GM19372 (cell line): Measurements from ENCODE around the gene SLC26A6.

Source experiments
- ATAC-seq: cut with Tn5 transposase; IDR thresholded peaks from one replicate; pipeline ENCODE4 v1.9.1; 2021; ENCODE audit warnings: mild to moderate bottlenecking, low read depth, moderate library complexity; ENCODE audit not compliant: unreplicated experiment

SLC26A6 gene

DNA sequence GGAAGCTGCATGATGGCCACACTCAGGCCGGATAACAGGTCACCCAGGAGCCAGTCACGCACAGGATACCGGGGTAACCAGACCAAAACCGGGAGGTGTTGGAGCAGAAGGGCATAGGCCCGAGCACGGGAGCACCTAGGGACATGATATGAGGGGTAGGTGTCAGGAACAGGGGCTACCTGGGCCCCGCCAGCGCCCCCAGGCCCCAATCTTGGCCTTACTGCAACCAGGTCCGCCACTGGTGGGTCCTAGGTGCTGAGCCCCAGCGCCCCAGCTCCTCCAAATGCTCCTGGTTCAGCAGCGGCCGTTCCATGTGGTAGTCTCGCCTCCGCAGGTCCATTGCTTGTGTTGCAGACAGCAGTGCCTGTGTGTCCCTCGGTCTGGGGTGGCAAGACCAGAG is 2.0 kb downstream of the SLC26A6 start:
- ATAC-seq, result no peak

DNA sequence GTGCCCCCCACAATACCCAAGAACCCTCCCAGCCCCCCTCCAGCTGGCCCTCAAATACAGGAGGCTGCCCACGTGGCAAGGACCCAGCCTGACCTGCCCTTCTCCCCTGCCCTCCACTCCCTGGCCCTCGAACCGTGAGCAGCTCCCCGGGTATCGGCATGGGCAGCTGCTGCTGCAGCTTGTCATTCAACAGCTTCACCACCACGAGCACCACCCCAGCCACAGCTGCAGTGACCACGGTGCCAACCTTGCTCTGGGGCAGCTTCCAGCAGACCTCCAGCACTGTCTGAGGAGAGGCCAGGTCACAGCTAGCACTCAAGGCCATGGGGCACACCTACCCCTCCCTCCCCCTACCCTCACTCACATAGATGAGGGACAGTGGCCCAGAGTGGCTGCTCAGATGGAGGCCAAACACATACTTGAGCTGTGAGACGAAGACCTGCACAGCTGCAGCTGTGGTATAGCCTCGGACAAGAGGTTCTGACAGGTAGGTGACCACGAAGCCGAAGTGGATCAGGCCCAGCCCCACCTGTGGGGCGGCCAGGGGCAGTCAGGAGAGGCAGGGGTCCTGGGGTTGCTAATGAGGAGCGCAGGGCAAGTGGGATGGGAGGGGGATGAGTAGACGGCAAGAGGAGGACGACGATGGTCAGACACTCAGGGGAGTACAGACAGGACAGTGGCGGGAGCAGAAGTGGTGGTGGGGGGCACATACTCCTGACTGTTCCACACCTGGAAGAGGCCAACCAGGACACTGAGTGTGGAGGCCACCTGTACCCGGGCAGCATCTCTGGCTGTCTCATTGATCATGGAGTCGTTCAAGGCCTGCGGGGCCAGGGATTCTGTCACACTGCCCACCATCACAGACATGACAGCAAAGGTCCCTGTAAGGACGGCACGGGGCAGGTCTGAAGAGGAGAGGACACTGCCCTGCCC is 3.5 kb downstream of the SLC26A6 start:
- ATAC-seq, result no peak

DNA sequence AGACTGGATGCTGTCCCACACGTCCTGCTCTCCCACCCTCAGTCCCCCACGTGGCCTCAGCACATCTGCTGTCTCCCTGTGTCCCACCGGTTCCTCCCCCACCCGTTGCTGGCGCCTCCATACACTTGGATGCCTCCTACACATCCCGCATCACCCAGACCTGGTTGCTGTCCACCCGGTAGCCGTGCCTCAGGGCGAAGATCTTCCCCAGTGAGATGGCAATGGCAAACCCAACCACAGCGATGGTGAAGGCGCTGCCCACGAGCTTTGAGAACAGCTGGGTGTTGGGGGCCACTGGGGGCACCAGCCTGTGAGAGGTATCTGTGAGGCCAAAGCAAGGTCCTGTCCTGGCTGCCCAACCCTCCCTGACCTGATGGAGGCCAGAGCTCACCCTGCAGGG is 4.4 kb downstream of the SLC26A6 start:
- ATAC-seq, result no peak

GRCh38 chr3:48630407-48630806 is 4.9 kb downstream of the SLC26A6 start:
- ATAC-seq, result no peak

- ATAC-seq, result no peak
Observed at GRCh38 chr3:48629894-48630293, 5.4 kb downstream of the SLC26A6 start.

GRCh38 chr3:48628277-48629017 is 6.8 kb downstream of the SLC26A6 start:
- no peak for ATAC-seq

DNA sequence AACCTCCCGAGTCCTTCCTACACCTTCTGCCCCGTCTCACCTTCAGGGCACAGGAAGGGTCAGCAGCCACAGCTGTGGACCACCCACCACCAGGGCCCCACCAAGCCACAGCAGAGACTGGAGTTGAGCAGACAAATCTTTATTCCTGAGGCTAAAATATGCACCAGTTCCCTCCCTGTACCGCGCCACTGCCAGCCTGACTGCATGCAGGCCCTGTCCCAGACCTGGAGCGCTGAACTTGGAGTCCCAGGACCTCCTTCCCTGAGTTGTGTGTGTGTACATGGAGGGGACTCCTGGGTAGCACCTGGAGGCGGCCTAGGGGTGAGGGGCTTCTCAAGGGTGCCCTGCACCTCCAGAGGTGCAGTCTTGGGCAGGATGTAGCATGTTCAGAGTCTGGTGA is 9.7 kb downstream of the SLC26A6 start:
- ATAC-seq, result no peak

- ATAC-seq, result no peak
Observed at GRCh38 chr3:48624767-48625166, 10.5 kb downstream of the SLC26A6 start.

- ATAC-seq, result no peak
Observed at GRCh38 chr3:48623851-48624547, 11.3 kb downstream of the SLC26A6 start.

DNA sequence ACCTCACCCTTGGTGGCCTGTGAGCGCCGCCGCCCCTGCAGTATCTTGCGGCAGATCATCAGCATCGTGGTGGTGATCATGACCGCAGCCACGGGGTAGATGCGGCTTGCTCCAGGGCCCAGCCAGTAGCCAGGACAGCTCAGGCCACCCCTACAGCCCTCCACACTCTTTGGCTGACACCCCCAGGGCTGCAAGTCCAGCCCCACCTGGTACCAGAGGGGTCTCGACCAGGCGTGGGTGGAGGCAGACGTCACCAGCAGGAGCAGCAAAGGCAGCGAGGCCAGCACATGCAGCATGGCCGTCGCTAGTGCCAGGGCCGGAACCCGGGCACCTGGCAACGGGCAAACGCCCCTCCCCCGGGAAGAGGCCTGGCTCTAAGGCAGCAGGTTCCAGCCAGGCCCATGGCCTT is 13.8 kb downstream of the SLC26A6 start, which contains the start of gene TMEM89:
Gene TMEM89 (minus strand): TSS at position 309 of the 409 bp plus-strand sequence. CDS start 13 bp downstream, at position 296.
- no peak for ATAC-seq

- ATAC-seq, result no peak
Observed at GRCh38 chr3:48619541-48620524, 15.4 kb downstream of the SLC26A6 start.

DNA sequence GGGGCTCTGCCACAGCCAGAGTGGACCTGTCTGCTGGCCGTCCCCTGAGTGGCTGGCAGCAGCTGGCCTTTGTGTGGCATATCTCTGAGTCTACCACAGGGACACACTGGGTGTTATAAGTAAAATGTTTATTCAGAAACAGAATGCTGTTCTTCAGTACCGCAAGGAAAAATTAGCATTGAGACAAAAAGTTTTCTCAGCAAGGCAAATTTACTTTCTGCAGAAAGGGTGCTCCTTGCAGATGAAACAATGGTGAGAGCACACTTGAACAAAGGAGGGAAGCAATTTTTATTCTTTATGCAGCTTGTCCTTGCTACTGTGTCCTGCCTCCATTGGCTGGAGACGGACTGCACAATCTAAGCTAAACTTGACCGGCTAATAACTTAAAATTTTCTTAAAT is 17.7 kb downstream of the SLC26A6 start:
- ATAC-seq, result no peak

- ATAC-seq, result no peak
Observed at GRCh38 chr3:48614044-48614443, 21.2 kb downstream of the SLC26A6 start.

- no peak for ATAC-seq
Observed at GRCh38 chr3:48612309-48612708, 23.0 kb downstream of the SLC26A6 start.

- ATAC-seq, result peak; percentile 97
Observed at GRCh38 chr3:48609088-48610005, 25.9 kb downstream of the SLC26A6 start, which contains the start of gene UQCRC1. Gene UQCRC1 (minus strand): TSS chr3:48609646. CDS start chr3:48609620, 26 bp downstream.

- no peak for ATAC-seq
Observed at GRCh38 chr3:48607519-48607918, 27.7 kb downstream of the SLC26A6 start.

GRCh38 chr3:48601622-48601994 is 33.7 kb downstream of the SLC26A6 start:
- no peak for ATAC-seq

DNA sequence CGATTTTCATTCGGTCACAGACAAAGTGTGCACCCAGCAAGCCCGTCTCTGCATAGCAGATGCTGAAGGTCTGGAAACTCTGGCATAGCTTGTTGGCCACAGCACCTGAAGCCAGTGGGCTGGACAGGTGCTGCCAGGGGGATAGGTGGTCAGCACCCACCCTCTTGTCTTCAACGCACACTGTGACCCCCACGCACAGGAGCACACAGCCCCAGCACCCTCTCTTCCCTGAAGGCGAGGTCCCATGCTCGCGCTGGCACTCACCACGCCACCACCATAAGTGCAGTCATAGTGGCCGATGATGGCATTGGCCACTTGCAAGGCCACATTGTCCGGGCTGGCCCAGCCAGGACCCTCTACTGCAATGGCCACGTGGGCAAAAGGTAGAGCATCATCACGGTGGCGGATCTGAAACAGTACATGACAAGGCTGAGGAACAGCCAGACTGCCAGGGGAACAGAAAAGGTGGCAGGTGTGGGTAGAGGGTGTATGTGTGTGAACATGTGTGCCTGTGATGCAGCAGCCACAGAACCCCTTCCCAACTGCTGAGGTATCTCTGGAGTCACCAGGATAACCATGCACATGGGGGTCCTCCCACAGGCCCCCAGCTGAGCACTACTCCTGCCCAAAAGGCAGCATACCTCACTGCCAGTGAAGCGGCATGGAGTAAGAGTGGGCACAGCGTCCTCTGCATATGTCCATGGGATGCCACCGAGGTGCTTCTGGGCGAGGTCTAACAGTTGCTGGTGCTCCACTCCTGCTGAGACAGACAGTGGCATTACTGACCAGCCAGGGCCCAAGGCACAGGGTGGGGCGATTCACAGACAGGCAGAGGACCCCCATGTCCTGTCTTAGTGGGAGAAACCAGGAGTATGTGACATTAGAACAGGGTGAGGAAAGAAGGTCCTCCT is 34.3 kb downstream of the SLC26A6 start:
- no peak for ATAC-seq
